Stimulated activated CD4-positive, alpha-beta T cell treated with anti-CD3 and anti-CD28 coated beads, Interleukin-4, amount 100 ng/mL, for 4 hours (primary cell): ENCODE data around the gene RPF1.
"Not testable (repeated sequence)": the region's sequence is repeated elsewhere in the genome, so short reads cannot be mapped to it uniquely, and the experiment has no call there.

Source experiments
- DNase-seq, 2 experiments: peaks; one replicate each; pipeline ENCODE4 v3.0.0-alpha.2; 2020

RPF1 gene

GRCh38 chr1:84478876-84479868, at the start of gene RPF1:
Gene RPF1, plus strand, starts transcription at chr1:84479266. Its CDS starts 16 bp downstream, at chr1:84479282.
- DNase-seq: peak; percentile 69 to 76

- no peak for DNase-seq
These were observed 48.5 kb upstream of the RPF1 start for GRCh38 chr1:84430546-84430945.

- peak in 1 of 2 experiments; percentile 35 for DNase-seq
These were observed 45.6 kb upstream of the RPF1 start for GRCh38 chr1:84433258-84434080.

- DNase-seq: peak in 1 of 2 experiments; percentile 22
These were observed 44.8 kb upstream of the RPF1 start for GRCh38 chr1:84434081-84434769.

- DNase-seq: no peak
These were observed 44.1 kb upstream of the RPF1 start for GRCh38 chr1:84434801-84435549.

GRCh38 chr1:84436876-84437655, 42.0 kb upstream of the RPF1 start:
- DNase-seq: no peak

GRCh38 chr1:84442256-84442655, 36.8 kb upstream of the RPF1 start:
- DNase-seq: no peak

GRCh38 chr1:84442747-84443646, 36.1 kb upstream of the RPF1 start:
- peak in 1 of 2 experiments; percentile 15 for DNase-seq

- DNase-seq: not testable (repeated sequence)
These were observed 30.4 kb upstream of the RPF1 start for GRCh38 chr1:84448704-84449103.

- DNase-seq: no peak
These were observed 28.2 kb upstream of the RPF1 start for GRCh38 chr1:84450910-84451309.

GRCh38 chr1:84452436-84452835, 26.6 kb upstream of the RPF1 start:
- DNase-seq: no peak

GRCh38 chr1:84462118-84462517, 16.9 kb upstream of the RPF1 start:
- no peak for DNase-seq

GRCh38 chr1:84467298-84467697, 11.8 kb upstream of the RPF1 start:
- DNase-seq: no peak

- no peak for DNase-seq
These were observed 2.8 kb upstream of the RPF1 start for GRCh38 chr1:84476225-84476624.

- no peak for DNase-seq
These were observed 932 bp downstream of the RPF1 start for GRCh38 chr1:84479998-84480397.

GRCh38 chr1:84480650-84481049, 1.6 kb downstream of the RPF1 start:
- no peak for DNase-seq

- no peak for DNase-seq
These were observed 2.3 kb downstream of the RPF1 start for GRCh38 chr1:84481317-84481716.

GRCh38 chr1:84488107-84488506, 9.0 kb downstream of the RPF1 start:
- no peak for DNase-seq

- DNase-seq: no peak
These were observed 10.7 kb downstream of the RPF1 start for GRCh38 chr1:84489766-84490165.

GRCh38 chr1:84492726-84493125, 13.7 kb downstream of the RPF1 start:
- no peak for DNase-seq
